HG03108 (cell line): ENCODE results near the gene AKAP6.

Experiments used
- ATAC-seq: cut with Tn5 transposase; IDR thresholded peaks from one replicate; pipeline ENCODE4 v1.9.1; 2021; ENCODE audit warnings: moderate library complexity; ENCODE audit not compliant: unreplicated experiment

Gene AKAP6

DNA sequence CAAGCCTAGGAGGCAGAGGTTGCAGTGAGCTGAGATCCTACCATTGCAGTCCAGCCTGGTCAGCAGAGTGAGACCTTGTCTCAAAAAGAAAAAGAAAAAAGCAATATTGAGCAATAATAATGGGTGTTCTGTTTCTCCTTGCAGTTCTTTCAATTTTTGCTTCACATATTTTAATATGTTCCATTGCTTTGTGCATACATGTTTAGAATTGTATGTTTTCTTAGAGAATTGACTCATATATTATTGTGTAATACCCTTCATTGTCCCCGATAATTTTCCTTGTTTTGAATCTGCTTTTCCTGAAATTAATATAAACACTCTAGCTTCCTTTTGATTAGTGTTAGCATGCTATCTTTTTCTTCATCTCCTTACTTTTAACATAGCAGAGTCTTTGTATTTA lies 471.2 kb downstream of the AKAP6 start:
- ATAC-seq, result no peak

DNA sequence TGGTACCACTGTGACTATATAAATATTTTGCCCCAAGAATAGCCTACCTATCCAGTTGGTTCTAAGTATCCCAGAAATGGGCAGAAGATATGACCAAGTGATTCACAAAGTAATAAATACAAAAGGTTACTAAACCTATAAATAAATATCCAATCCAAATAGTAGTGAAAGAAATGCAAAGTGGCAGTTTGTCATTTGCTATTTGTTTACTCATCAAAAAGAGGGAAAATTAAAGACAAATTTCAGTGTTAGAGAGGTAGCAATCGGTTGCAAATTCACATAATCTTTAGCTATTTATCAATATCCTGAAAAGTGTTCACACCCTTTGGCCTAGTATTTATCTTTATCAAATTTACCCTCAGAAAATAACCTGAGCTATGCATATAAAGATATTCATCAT lies 473.2 kb downstream of the AKAP6 start:
- ATAC-seq, result no peak

DNA sequence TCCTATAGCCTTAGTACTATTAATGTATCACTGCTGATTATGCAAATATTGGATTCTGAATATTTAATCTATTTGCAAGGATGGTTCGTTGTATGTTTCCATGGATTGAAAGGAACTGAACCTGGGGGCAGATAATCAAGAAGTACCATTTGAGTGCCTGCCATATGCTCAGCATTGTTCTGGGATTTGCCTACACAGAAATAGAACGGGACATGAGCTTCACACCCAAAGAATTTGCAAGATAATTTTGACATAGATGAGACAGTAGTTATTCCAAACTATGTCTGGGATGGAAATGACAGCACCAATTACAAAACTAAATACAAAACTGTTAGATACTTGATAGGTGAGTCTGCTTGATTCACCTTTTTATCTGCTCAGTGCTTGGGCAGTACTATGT lies 476.9 kb downstream of the AKAP6 start:
- ATAC-seq, result no peak

DNA sequence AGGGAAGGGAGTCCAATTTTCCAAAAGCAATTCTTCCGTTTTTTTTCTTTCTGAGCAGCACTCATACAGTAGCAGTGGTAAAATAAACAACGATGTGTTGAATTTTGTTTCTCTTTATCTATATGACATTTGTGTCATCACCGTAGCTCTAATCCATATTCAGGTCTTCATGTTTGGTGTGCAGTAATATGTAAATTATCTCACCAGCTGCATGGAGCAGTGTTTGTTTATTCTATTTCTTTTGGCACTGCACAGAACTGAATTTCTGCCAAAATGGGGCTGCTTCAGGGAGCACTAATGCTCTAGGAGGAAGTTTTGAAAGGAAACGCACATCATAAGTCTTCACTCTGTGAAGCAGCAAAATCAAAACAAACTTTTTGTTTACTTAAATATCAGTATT lies 479.5 kb downstream of the AKAP6 start:
- no peak for ATAC-seq

DNA sequence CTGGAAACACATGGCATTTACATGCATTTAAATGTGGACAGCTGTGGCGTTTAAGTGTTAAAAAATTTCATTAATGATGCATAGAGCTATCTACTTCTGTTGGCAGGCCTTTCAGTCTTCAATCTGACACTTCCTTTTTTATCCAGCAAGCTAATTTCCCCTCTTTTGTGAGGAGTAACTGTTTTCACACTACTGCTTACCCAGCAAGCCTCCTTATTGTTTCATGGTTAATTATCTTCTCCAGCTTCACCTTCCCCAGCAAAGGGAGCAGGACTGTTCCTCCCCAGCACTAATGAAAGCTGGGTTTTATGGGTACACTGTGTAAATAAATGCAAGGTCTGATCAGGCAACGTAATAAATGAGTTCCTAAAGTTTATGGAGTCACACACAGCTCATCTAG lies 480.2 kb downstream of the AKAP6 start:
- no peak for ATAC-seq

DNA sequence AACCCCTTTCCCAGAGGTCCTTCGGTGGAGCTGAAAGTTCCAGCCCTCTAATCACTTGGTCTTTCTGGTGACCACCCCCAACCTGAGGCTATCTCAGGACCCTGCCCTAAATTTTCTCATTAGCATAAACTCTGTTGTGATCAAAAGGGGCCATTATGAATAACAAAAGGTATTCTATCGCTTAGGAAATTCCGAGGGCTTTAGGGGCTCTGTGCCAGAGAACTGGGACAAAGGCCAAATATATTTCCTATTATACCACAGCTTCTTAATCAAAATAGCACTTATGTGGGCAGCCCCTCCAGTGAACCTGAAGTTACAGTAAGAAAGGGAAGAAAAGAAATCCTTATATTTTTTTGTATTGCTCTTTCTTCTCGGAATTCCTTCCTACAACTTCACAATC lies 484.3 kb downstream of the AKAP6 start:
- ATAC-seq, result no peak

DNA sequence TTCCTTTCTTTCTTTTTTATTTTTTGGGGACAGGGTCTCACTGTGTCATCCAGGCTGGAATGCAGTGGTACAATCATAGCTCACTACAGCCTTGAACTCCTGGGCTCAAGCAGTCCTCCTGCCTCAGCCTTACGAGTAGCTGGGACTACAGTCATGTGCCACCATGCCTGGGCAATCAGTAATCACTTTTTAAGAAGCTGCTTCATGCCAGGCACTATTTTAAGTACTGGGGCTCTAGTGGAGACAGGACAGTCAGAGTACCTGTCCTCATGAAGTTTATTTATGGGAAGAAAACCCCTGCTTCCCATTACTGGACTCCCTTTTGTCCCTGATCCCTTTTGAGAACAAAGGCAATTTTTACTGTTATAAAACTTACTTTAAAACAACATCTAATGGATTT lies 485.6 kb downstream of the AKAP6 start:
- ATAC-seq, result no peak

DNA sequence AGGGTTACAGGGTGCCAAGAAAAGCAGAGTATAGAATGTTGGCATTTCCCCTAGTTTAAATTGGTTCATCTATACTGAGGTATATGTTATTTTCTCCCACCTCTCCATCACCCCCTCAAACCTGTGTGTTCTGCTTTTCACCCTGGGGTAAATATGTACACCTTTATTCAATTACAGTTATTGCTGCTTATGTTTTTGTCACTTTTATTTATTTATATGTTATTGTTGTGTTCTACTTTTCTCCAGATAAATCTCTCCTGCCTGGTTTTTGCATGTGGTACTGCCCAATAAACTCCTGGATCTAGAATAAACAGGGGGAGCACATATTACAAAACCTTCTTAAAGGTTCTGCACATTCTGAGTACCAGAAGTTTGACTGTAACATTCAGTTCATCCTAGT lies 487.5 kb downstream of the AKAP6 start:
- no peak for ATAC-seq

DNA sequence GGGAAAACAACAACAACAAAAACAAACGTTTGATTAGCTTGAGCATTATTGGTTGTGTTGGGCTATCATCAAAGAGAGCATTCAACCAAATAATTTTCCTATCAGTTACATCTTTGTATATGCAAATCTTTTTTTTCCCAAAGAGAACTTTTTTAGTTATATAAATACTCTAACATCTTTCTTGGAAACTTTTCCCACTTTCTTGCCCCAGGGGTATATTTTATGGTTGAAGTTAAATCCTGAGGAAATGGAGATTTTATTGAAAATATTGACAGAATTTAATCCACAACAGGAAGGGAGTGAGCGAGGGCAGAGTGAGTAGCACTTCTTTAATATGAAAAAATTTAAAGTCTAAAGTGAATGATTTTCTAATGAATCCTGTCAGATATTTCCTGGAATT lies 488.7 kb downstream of the AKAP6 start:
- no peak for ATAC-seq

DNA sequence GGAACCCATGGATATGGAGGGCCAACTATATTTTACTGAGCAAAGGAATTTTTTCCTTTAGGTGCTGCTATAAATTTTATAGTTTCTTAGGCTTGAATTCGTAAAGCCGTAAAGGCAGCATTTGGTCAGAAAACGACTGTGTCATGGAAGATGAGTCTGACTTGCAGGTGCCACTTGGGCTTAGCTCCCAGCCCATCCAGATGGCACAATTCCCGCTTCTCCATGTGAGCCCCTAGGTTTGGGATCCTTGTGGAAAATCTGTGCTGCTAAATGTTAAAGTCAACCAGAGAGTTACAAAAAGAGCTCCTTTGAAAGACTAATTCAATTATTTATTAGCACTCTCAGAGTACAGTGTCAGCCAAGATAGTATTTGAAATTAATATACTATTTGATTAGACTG lies 489.5 kb downstream of the AKAP6 start:
- ATAC-seq, result no peak

DNA sequence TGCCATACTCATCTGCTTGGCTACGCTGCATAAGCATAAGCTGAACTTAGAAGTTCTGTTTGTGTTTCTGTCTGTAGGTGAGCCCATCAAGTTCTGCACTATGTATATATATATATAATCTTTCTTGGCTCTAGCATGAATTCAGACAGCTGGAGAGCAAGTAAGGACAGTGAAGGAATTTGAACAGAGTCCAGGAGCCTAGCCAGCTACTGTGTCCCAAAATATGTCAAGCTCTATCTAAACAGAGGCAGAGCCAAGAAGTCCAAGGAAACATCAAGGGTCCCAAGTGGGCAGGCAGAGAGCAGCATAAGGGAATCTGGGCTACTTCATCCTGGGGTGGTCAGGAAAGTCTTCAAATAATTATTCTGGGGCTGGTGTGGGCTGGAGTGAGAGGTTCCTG lies 491.1 kb downstream of the AKAP6 start:
- ATAC-seq, result no peak

DNA sequence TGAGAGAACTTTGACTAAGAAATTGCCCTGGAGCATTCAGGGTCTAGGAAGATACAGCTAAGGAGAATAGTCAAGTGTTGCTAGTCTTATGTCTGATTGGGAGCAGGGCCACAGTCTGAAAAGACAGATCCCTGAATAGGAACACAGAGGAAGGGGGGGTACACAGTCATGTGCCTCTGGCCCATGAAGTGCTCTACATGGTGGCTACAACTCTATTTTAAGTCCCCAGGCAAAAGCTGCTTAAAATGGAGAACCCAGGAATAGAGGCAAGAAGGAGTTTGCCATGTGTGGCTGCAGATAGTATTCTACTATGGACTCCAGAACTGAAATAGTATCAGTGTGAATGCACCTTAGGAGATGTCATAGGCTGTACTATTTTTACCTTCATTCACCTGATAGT lies 491.6 kb downstream of the AKAP6 start:
- ATAC-seq, result no peak

DNA sequence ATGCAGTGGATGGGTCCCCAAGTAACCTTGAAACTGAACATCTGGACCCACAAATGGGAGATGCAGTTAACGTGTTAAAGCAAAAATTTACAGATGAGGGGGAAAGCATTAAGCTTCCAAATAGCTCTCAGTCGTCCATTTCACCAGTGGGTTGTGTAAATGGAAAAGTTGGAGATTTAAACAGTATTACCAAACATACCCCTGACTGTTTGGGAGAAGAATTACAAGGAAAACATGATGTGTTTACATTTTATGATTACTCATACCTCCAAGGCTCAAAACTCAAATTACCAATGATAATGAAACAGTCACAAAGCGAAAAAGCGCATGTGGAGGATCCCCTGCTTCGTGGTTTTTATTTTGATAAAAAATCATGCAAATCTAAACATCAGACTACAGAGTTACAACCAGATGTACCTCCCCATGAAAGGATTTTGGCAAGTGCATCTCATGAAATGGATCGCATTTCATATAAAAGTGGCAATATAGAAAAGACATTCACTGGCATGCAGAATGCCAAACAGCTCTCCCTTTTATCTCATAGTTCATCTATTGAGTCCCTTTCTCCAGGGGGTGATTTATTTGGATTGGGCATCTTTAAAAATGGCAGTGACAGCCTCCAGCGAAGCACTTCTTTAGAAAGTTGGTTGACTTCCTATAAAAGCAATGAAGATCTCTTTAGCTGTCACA lies 493.0 kb downstream of the AKAP6 start:
- no peak for ATAC-seq

DNA sequence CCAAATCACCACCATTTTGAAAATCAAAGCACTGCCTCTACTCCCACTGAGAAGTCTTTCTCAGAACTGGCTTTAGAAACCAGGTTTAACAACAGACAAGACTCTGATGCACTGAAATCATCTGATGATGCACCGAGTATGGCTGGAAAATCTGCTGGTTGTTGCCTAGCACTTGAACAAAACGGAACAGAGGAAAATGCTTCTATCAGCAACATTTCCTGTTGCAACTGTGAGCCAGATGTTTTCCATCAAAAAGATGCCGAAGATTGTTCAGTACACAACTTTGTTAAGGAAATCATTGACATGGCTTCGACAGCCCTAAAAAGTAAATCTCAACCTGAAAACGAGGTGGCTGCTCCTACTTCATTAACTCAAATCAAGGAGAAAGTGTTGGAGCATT lies 494.6 kb downstream of the AKAP6 start:
- ATAC-seq, result no peak

DNA sequence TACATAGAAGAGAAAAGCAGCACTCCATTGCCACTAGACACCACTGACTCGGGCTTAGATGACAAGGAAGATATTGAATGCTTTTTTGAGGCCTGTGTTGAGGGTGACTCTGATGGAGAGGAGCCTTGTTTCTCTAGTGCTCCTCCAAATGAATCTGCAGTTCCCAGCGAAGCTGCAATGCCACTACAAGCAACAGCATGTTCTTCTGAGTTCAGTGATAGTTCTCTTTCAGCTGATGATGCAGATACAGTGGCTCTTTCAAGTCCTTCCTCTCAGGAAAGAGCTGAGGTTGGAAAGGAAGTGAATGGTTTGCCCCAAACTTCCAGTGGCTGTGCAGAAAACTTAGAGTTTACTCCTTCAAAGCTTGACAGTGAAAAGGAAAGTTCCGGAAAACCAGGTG lies 495.1 kb downstream of the AKAP6 start:
- ATAC-seq, result no peak

DNA sequence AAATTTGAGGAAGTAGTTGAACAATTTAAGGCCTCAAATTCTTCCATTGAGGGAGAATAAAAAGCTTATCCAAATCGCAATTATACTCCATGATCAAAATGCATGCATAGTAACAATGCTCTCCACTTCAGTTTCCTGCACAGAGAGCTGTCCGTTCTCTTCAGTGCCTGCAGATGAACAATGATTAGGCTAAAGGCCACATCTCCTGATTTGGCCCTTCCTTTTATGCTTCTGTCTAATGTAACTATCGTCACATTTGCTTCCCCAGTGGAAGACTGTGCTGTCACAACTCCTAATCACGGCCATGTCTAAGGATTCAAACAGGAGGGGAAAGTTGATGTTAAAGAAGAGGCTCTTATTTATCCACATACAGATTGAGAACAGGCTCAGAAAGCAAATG lies 496.0 kb downstream of the AKAP6 start:
- ATAC-seq, result no peak

DNA sequence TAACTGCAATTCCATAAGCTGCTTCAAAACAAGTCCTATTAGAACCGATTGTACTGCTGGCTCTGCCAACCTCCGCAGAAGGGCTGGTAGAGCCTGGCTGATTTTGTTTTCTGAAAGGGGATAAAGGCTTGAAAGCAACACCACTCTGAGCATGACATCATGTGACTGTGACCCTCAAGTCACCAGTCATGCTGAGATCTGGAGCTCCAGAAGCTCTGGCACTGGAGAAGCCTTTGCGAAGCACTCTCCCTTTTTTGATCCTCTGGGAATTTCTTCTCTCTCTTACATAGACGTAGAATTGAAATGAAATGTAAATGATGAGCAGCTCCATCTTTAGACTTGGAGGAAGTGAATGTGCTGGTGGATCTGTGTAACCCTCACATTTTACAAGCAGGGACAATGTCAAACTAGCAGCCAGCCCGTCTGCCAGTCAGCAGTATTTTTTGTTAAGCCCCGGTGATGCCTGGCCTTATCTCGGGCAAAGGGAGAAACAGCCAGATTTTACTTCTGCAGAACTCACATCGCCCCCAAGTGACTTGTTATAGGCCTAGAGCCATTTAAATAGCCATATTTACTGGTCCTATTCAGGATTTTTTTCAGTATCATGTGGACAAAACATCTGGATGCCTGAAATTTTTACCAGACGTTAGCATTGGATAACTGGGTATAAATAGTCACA lies 497.4 kb downstream of the AKAP6 start:
- ATAC-seq, result no peak

DNA sequence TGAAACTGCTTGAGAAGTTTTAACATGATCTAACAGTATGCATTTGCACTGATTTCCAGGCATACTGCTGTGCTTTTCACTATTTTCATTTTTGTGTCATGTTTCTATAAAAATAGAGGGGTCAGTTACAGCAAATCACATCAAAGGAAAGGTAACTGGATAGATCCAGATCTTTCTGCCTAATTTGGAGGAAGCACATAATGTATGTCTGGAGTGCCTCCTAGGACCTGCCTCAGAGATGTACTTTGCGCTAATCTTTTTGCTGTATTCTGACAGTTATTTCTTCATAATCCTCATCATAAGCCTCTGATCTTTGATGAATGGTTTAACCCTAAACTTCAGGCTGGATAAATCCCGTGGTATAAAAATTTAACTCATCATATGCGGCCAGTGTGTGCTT lies 498.4 kb downstream of the AKAP6 start:
- no peak for ATAC-seq

DNA sequence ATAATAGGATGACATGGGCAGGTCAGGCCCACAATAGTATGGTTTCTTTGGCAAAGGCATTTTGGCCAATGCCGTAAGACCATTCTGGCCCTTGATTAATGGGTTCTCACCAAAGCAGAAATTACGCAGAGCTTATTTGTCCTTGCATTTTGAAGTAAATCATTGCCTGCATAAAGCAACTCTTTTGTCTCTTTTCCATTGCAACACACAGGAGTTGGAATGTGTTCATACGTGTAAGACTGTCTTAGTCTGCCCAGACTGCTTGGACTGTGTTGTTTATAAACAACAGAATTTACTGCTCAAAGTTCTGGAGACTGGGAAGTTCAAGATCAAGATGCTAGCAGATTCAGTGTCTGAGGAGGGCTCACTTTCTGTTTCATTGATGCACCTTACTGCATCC lies 506.8 kb downstream of the AKAP6 start:
- no peak for ATAC-seq

DNA sequence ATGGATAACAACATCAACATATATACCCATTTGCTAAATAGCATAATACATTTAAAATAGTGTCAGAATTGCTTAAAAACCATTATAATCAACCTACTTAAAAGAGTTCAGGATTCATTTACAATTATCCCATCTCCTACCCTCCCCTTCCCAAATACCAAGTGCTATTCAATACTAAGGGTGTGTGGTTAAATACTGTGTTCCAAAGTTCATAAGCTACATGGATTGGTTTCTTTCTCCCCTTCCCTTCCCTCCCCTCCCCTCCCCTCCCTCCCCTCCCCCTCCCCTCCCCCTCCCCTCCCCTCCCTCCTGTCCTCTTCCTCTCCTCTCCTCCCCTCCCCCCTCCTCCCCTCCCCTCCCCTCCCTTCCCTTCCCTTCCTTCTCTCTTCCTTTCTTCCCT lies 512.6 kb downstream of the AKAP6 start:
- ATAC-seq, result no peak

DNA sequence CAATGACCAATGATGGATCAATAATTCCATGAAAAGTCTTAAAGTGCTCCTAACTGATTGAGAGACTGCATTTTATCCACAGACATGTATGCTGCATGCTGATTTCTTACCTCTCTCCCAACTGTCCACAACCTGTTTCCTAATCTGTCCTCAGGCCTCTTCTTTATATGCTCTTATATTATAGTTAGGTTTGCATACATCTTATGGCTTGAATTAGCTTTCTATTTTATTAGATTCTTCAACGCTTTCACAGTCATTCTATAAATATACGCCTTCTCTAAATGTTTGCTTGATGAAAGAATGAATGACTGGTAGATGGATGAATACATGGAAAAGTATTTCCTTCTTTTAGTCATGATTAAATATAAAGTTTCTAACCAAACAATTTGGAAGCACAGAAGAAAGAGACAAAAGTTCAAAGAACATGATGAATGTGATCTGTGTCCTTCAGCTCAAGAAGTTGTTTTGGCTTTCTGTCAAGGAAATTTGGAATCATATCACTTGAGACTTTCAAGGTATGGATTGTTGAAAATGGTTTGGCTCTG lies 517.8 kb downstream of the AKAP6 start:
- no peak for ATAC-seq

DNA sequence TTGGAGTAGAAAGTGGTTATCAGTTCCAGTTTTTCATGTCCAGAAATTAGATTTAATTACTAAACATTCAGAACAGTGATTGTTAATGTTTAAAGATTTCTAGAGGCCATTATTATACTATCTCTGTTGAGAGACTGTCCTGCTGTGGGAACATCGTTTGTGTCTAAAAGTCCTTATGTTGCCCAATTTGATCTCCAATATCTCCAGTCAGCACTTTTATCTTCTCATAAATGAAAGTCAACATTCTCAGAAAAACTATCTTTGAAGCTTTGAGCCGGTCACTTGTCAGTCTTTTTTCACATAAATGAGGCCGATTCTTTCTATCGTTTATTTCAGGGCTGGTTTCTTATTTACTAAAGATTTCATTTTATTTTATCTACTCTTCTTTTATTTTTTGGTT lies 518.8 kb downstream of the AKAP6 start:
- no peak for ATAC-seq
